ENCODE data around the gene CUX1. TPM values are rescaled to one million over a fixed set of nuclear protein-coding genes. Genes with fewer than 3 reads are reported as not detected.

CUX1 gene
- total and polyA plus RNA-seq, 10 of the 15 experiments (the other 5 are each of a cell fraction or from before 2014, with no cell fraction given): 6.1 to 48.6 (median 25.9) TPM

- RAD21 ChIA-PET (ENCODE audit: unreplicated experiment): no interaction called here
- Histone ChIP-seq H4K20me1 (ENCODE audit: control insufficient read depth, insufficient read depth) (no peaks in the 10 kb centered on the region; the same call in 1 of the 2 replicates), H3K9ac (ENCODE audit: control insufficient read depth, insufficient read depth, low read length) (no peak overlapping the region), H3K4me3 (no peak overlapping the region), H2AFZ (ENCODE audit: control insufficient read depth, low read depth, low read length) (no peak overlapping the region), H3K9me3 (replicated peaks; ENCODE audit: control insufficient read depth, insufficient read depth, low read length) (no peaks in the 10 kb centered on the region; the same call in 2 of the 3 replicates), H3K79me2 (ENCODE audit: control insufficient read depth, insufficient read depth, low read length) (no peaks in the 10 kb centered on the region), H3K4me2 (ENCODE audit: control insufficient read depth, insufficient read depth) (no peak overlapping the region), H3K36me3 (ENCODE audit: control insufficient read depth in 2 of 2, insufficient read depth in 2 of 2, low read length in 1 of 2) (peaks cover 23 to 26% of the 10 kb centered on the region in 2 experiments), H3K27me3 (replicated peaks in 1 of 2; ENCODE audit: control insufficient read depth in 2 of 2, insufficient read depth in 2 of 2, low read length in 1 of 2) (no peaks in the 10 kb centered on the region), H3K27ac (ENCODE audit: control insufficient read depth, insufficient read depth) (no peak overlapping the region), H3K4me1 (ENCODE audit: control insufficient read depth, insufficient read depth, low read length) (peaks cover 13% of the 10 kb centered on the region)
- 97% methylated on average over 21 of the region's 22 CpGs for WGBS (ENCODE audit: insufficient coverage, insufficient replicate concordance, low lambda C conversion rate, missing lambda C conversion rate)
- CTCF ChIA-PET: no interaction called here
- SMC1A ChIA-PET (ENCODE audit: uncharacterized antibody, unreplicated experiment): no interaction called here
- no peak for DNase-seq (ENCODE audit: low read depth, low spot score)
- intact Hi-C loops (cut with micrococcal nuclease; ENCODE audit: unreplicated experiment): no loop called here
- POLR2A ChIA-PET: no interaction called here
- BruUV-seq (replicated peaks): no TSS peak
- in situ Hi-C loops (cut with MboI): no loop called here
- TF ChIP-seq MTA2 (IDR thresholded peaks at IDR 0.05; ENCODE audit: low read depth) (no peak), MYC (IDR thresholded peaks at IDR 0.05; ENCODE audit: insufficient read depth, insufficient read length, insufficient replicate concordance, low read length, severe bottlenecking) (no peak), E2F8 (IDR thresholded peaks at IDR 0.05; ENCODE audit: low read depth, partially characterized antibody) (no peak), ZBTB11 (CRISPR knock-in tag; IDR thresholded peaks at IDR 0.05) (no peak), ATF2 (IDR thresholded peaks at IDR 0.05; ENCODE audit: low read length) (no peak), PAX8 (IDR thresholded peaks at IDR 0.05) (no peak), SP1 (IDR thresholded peaks at IDR 0.05; ENCODE audit: low read depth, low read length) (no peak), NR2C2 (IDR thresholded peaks at IDR 0.05; ENCODE audit: borderline replicate concordance, control insufficient read depth, insufficient read length, low read depth) (no peak), MYB (IDR thresholded peaks at IDR 0.05; ENCODE audit: borderline replicate concordance, low read depth, low read length) (no peak), SUPT20H (IDR thresholded peaks at IDR 0.05; ENCODE audit: borderline replicate concordance, control insufficient read depth, low read depth, low read length) (no peak), ZNF274 (IDR thresholded peaks at IDR 0.05; ENCODE audit: insufficient read depth, insufficient read length) (no peak), LARP7 (IDR thresholded peaks at IDR 0.05) (no peak), DPF2 (IDR thresholded peaks at IDR 0.05) (no peak)
- ATAC-seq: no peak
- no peak for FAIRE-seq
Observed at GRCh38 chr7:102313997-102314780, 496.8 kb downstream of the CUX1 start.
